Measurements from ENCODE around the gene ZNF629.

The ZNF629 gene

DNA sequence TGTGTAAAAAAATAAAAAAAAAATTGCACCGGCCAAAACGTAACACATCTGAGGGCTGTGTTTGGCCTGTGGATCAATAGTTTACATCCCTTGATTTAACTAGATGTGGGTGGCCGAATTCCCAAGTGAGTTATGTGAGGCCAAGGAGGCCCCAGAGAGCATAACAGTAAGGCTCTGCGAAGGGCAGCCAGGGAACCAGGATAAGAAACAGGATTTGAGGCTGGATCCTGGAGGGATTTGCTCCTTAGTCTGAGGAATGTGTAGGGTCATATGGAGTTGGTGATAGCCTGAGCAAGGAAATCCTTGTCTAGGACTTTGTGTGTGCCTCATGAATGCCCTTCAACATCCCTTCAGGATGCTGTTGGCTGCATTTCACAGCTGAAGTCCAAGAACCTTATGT, 36.8 kb downstream of the ZNF629 start:
- in situ Hi-C loops (cut with HindIII; ENCODE audit: low sequenced_read_pairs), result no loop called here

GRCh38 chr16:30748634-30749445, 38.2 kb downstream of the ZNF629 start:
- in situ Hi-C loops (cut with HindIII; ENCODE audit: low sequenced_read_pairs), result no loop called here

DNA sequence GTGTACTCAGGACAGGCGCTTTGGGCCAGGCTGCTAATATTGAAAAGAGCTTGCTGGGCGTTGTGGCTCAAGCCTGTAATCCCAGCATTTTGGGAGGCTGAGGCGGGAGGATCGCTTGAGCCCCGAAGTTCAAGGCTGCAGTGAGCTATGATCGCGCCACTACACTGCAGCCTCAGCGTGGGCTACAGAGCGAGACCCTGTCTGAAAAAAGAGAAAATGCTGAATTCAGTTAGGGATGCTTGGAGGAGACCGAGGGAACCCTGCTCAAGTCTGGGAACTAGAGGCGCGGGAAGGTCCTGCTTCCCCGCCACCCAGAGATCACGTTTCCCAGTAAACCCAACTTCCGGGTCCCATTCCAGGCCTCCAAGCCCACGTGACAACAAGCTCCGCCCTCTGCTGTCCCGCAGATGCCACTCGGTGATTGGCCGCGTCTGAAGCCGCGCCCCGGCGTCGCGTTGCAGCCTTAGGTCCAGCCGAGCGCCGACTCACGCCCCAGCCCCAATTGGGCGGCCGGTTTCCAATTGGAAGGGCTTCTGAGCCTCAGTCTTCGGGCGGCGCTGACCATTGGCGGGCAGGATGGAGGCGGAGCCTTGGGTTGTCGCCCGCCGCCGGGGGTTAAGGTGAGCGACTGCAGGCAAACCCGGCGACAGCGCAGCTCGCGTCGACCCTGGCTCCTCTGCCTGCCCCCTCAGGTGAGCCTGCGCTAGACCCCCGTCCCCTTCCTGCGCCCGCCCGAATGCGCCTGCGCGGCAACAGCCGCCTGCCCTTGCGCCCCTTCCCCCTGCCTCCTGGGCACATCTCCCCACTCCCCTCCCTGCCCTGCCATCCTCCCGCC, 39.0 kb downstream of the ZNF629 start, which contains the start of gene PHKG2:
Gene PHKG2, plus strand, starts transcription at position 627 of the 835 bp plus-strand sequence. CDS start 396 bp downstream, outside the sequence.
- in situ Hi-C loops (cut with HindIII; ENCODE audit: low sequenced_read_pairs), result no loop called here

GRCh38 chr16:30747331-30747730, 39.7 kb downstream of the ZNF629 start:
- in situ Hi-C loops (cut with HindIII; ENCODE audit: low sequenced_read_pairs), result no loop called here

DNA sequence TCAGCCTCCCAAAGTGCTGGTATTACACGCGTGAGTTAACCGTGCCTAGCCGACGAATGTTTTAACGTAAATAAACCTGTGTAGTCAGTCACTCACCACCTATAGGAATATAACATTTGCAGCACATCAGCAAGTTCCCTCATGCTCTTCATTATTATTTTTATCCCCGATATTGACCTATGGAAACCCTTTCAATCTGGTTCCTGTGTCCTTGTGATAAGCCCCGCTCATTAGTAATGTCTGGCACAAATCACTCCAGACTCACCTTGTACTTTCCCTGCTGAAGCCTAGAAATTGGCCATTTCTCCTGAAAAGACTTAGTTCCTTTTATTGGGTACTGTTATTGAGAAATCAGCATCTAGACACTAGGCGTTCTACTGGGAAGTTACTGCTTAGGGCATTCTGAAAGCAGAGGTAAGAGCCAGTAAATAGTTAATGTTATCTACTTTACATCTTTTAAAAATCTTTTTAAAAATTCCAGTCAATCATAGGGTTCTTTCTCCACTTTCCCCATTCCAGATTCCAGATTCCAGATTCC, 40.3 kb downstream of the ZNF629 start:
- in situ Hi-C loops (cut with HindIII; ENCODE audit: low sequenced_read_pairs), result no loop called here

- in situ Hi-C loops (cut with HindIII; ENCODE audit: low sequenced_read_pairs), result no loop called here
These were observed 41.9 kb downstream of the ZNF629 start for GRCh38 chr16:30745082-30745481.

DNA sequence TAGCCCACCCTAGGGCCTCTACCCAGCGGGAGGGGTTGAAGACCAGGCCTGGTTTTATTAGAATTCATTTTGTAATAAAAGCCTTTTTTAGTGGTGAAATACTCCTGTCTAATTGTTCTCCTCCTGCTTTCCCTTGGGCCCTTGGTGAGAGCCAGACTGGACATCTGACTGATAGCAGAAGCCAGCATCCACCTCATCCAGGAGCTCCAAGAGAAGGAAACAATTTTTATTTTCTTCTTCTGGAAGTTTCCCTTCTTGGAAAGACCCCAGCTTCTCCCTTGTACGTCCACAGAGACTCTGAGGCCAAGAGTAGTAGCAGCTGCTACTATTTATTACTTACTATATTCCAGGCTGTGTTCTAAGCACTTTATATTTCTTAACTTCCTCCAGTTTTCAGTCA, 42.8 kb downstream of the ZNF629 start:
- in situ Hi-C loops (cut with HindIII; ENCODE audit: low sequenced_read_pairs), result no loop called here

GRCh38 chr16:30743716-30744115, 43.3 kb downstream of the ZNF629 start:
- in situ Hi-C loops (cut with HindIII; ENCODE audit: low sequenced_read_pairs), result no loop called here

DNA sequence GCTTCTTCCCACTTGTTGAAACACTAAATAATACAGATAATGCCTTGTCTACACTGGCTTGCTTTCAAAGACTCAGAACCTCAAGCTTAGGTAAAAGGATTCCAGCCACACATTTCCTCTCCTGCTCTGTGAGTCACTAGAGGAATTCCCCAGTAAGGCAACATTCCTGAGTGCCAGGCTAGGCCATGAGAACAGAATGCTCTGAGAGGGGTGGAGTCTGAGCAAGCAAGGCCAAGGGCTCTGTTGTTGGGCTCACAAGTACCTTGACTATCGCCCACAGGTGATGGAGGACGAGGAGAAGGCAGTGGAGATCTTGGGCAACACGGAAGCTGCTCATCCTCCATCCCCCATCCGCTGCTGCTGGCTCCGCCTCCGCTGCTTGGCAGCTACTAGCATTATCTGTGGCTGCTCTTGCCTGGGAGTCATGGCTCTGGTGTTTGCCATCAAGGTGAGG, 45.5 kb downstream of the ZNF629 start:
- in situ Hi-C loops (cut with HindIII; ENCODE audit: low sequenced_read_pairs), result no loop called here

DNA sequence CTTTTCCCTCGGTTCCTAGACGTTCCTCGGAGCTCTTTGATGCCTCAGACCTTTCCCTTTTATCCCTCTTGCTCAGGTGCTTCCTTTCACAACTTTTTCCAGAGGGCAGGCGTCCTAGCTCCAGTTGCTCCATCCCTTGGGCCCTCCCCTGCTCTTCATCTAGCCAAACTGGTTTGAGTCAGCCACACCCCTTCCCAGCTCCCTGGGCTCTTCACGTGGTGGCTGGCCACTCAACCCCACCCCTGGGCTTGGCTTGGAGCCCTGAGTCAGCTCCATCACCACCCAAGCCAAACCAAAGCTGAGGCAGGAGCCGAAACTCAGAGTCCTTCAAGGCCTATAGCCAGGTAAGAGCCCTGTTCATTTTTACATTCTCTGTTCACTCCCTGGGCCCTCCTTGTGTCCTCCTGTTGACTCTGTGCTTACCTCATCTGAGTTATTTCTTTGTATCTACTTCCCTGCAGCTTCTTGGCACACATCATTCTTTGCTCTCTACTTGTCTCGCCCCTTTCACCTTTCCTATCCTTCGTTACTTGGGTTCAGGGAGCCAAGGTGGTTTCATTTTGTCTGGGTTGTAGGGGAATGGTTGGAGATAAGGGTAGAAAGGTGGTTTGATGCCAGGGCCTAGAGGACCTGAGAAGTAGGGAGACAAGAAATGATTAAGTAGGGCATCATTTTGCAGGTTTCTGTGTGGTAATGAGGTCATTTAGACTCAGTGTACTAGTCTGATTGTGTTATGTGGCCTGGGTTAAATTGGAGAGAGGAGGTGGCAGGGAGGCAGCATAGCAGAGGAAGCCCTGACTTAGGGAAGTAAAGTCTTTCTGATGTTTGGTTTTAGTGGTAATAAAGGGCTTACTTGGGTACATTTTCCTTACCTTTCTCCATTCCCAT, 46.4 kb downstream of the ZNF629 start:
- in situ Hi-C loops (cut with HindIII; ENCODE audit: low sequenced_read_pairs), result no loop called here

DNA sequence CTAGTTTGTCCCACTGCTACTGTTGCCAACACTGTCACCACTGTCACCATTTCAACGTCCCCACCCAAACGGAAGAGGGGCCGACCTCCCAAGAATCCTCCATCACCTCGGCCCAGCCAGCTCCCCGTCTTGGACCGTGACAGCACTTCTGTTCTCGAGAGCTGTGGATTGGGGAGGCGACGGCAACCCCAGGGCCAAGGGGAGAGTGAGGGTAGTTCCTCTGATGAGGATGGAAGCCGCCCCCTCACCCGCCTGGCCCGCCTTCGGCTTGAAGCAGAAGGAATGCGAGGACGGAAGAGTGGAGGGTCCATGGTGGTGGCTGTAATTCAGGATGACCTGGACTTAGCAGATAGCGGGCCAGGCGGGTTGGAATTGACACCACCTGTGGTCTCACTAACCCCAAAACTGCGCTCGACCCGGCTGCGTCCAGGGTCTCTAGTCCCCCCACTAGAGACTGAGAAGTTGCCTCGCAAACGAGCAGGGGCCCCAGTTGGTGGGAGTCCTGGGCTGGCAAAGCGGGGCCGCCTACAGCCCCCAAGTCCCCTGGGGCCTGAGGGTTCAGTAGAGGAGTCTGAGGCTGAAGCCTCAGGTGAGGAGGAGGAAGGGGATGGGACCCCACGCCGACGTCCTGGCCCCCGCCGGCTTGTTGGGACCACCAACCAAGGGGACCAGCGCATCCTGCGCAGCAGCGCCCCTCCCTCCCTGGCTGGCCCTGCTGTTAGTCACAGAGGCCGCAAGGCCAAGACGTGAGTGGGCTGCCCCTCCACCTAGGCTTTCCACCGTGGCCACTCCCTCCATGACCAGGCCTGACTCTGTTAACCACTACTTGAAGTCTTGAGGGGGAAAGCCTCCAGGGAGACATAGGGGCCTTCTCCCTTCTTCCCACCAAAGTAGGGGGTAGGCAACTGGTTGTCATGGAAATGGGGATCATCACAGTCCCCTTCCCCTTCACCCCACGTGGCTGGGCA, 47.7 kb downstream of the ZNF629 start:
- in situ Hi-C loops (cut with HindIII; ENCODE audit: low sequenced_read_pairs), result no loop called here

- in situ Hi-C loops (cut with HindIII; ENCODE audit: low sequenced_read_pairs), result no loop called here
These were observed 49.0 kb downstream of the ZNF629 start for GRCh38 chr16:30737794-30738648.

DNA sequence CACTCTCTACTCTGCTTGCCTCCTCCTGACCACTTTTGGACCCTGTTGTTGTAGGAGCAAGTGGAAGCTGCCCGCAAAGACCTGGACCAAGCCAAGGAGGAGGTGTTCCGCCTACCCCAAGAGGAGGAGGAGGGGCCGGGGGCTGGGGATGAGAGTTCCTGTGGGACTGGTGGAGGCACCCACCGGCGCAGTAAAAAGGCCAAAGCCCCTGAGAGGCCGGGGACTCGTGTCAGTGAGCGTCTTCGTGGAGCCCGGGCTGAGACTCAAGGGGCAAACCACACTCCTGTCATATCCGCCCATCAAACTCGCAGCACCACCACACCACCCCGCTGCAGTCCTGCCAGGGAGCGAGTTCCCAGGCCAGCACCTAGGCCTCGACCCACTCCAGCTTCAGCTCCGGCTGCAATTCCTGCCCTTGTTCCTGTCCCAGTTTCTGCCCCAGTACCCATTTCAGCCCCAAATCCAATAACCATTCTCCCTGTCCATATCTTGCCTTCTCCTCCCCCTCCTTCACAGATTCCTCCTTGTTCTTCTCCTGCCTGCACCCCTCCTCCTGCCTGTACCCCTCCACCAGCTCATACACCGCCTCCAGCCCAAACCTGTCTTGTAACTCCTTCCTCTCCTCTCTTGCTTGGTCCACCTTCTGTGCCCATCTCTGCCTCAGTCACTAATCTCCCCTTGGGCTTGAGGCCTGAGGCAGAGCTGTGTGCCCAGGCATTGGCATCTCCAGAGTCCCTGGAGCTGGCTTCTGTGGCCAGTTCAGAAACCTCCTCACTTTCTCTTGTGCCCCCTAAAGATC, 49.8 kb downstream of the ZNF629 start:
- in situ Hi-C loops (cut with HindIII; ENCODE audit: low sequenced_read_pairs), result no loop called here

- in situ Hi-C loops (cut with HindIII; ENCODE audit: low sequenced_read_pairs), result no loop called here
These were observed 55.6 kb downstream of the ZNF629 start for GRCh38 chr16:30731411-30731810.

- in situ Hi-C loops (cut with HindIII; ENCODE audit: low sequenced_read_pairs), result no loop called here
These were observed 57.9 kb downstream of the ZNF629 start for GRCh38 chr16:30728899-30729672.

All from endothelial cell of hepatic sinusoid (primary cell).